GM12873 (cell line): ENCODE results near the gene LRRC1.

Experiments
- TF ChIP-seq, protein P1 (sequence below): IDR thresholded peaks from 2 replicates; pipeline ENCODE4 v1.5.1; 2012; ENCODE audit warnings: low read depth, mild to moderate bottlenecking, moderate library complexity, low read length, control low read depth; ENCODE audit not compliant: insufficient read depth; ENCODE audit errors: missing control alignments

The LRRC1 gene

DNA sequence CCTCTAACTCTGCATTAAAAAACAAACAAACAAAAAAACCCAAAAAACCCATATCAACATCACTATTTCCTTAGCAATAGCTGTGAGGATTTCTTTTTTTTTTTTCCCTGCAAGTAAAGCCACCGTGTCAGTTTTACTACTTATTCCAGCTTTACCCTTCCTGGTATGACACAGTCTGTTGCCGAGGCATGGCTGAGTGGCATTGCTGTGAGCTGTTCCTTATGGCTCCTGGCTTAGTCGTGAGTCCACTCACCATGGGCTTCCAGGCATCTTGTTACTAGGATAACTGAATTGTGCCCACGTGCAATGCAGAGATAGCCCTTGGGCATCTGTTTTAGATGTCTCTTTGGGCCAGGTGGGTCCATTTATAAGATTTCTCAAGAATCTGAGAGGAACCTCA lies 84.8 kb downstream of the LRRC1 start:
- TF ChIP-seq, protein P1, sequence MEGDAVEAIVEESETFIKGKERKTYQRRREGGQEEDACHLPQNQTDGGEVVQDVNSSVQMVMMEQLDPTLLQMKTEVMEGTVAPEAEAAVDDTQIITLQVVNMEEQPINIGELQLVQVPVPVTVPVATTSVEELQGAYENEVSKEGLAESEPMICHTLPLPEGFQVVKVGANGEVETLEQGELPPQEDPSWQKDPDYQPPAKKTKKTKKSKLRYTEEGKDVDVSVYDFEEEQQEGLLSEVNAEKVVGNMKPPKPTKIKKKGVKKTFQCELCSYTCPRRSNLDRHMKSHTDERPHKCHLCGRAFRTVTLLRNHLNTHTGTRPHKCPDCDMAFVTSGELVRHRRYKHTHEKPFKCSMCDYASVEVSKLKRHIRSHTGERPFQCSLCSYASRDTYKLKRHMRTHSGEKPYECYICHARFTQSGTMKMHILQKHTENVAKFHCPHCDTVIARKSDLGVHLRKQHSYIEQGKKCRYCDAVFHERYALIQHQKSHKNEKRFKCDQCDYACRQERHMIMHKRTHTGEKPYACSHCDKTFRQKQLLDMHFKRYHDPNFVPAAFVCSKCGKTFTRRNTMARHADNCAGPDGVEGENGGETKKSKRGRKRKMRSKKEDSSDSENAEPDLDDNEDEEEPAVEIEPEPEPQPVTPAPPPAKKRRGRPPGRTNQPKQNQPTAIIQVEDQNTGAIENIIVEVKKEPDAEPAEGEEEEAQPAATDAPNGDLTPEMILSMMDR, result no peak

DNA sequence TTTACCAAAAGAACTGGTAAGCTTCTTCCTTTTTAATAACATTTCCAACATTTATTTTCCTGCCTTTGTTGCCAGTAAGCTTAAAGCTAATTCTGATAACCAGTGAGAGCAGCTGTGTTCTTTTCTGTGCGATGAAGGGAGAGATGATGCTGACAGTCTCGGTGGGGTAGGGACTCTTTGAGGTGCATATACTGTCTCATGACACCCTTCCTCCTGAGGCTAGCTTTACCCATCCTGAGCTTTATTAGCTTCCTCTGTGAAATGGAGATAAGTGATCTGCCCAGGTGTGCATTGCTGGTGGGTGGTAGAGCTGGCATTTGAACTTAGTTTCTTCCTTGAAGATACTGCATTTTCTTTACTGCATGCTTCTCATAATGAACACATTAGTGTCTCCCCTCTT lies 92.5 kb downstream of the LRRC1 start:
- TF ChIP-seq, protein P1, result no peak

DNA sequence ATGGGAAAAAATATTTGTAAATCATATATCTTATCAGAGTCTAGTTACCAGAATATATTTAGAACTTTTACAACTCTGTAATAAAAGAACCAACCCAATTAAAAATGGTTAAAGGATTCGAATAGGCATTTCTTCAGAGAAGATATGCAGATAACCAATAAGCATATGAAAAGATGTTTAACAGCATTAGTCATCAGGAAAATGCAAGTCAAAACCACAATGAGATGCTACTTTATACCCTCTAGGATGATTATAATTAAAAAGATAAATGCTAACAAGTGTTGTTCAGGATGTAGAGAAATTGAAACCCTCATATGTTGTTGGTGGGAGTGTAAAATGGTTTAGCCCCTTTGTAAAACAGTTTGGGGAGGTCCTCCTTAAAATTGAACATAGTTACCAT lies 94.1 kb downstream of the LRRC1 start:
- TF ChIP-seq, protein P1, result no peak

GRCh38 chr6:53889365-53889764 lies 94.6 kb downstream of the LRRC1 start:
- TF ChIP-seq, protein P1, result no peak

DNA sequence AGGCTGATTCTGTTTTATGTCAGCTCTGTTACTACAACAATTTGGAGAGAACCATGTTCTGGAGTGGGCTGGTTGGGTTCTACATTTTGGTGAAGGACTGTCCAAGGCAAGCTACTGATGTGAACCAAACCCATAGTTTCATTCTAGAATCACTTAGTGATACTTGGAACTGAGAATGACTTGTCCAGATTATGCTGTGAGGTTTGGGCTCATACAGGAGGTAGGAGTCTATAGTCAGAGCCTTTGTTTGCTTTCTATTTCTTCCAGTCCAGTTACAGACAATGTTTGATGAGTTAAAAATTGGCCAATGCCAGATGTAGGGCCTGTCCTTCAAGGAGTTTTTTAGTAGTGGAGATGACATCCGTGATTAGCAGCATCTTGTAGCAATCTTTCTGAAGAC lies 97.9 kb downstream of the LRRC1 start:
- TF ChIP-seq, protein P1, result no peak

GRCh38 chr6:53894091-53894490 lies 99.3 kb downstream of the LRRC1 start:
- TF ChIP-seq, protein P1, result no peak

DNA sequence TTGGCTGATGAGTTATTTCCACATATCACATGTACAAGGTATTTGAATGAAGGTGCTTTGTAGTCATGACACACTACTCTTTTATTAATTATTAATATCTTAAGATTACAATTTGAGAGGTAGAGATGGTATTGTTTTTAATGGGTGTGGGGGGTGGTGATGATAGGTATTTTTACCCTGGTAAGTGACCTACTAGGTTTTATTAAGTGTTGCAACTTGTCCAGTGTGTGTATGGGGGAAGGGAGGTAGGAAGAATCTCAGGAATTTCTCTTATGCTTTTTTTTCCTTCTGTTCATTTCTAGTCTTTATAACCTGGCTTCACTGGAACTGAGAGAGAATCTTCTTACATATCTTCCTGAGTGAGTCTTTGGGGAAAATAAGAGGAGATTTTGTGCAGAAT lies 101.4 kb downstream of the LRRC1 start:
- TF ChIP-seq, protein P1, result no peak
